SK-N-SH treated with all-trans-retinoic acid at 6 μM for 48 hours (cell line): ENCODE results near the gene MID1IP1.

Experiments
- ATAC-seq: fragments of 200-7000 bp; cut with Tn5 transposase; 3 replicates; pipeline ENCODE4 v1.9.1; 2020; ENCODE audit warnings: mild to moderate bottlenecking, moderate library complexity
- CREB5 ChIP-seq: fragments of 250-450 bp; sonication (Bioruptor Pico); IDR thresholded peaks from 2 replicates; pipeline ENCODE4 v1.5.1; 2020; ENCODE audit warnings: low read depth, mild to moderate bottlenecking, moderate library complexity
- CSDC2 ChIP-seq: fragments of 250-450 bp; sonication (Bioruptor Pico); IDR thresholded peaks from 2 replicates; pipeline ENCODE4 v1.5.0; 2020; ENCODE audit warnings: mild to moderate bottlenecking, moderate library complexity
- ISL1 ChIP-seq: fragments of 250-450 bp; sonication (Bioruptor Pico); IDR thresholded peaks from 2 replicates; pipeline ENCODE4 v2.1.2; 2022; ENCODE audit warnings: mild to moderate bottlenecking, moderate library complexity
- PATZ1 ChIP-seq: fragments of 250-450 bp; sonication (Bioruptor Pico); IDR thresholded peaks from 2 replicates; pipeline ENCODE4 v1.8.0; 2020; ENCODE audit warnings: mild to moderate bottlenecking, moderate library complexity, borderline replicate concordance
- POU6F1 ChIP-seq: fragments of 250-450 bp; sonication (Bioruptor Pico); IDR thresholded peaks from 2 replicates; pipeline ENCODE4 v1.8.0; 2021; ENCODE audit warnings: low read depth, mild to moderate bottlenecking, moderate library complexity, borderline replicate concordance
- TCF4 ChIP-seq: fragments of 250-450 bp; sonication (Bioruptor Pico); IDR thresholded peaks from 2 replicates; pipeline ENCODE4 v1.8.0; 2021; ENCODE audit warnings: mild to moderate bottlenecking, moderate library complexity, borderline replicate concordance
- TSHZ2 ChIP-seq: fragments of 250-450 bp; sonication (Bioruptor Pico); IDR thresholded peaks from 2 replicates; pipeline ENCODE4 v1.5.0; 2020; ENCODE audit warnings: mild to moderate bottlenecking, moderate library complexity
- ZFP3 ChIP-seq: fragments of 250-450 bp; sonication (Bioruptor Pico); IDR thresholded peaks from 2 replicates; pipeline ENCODE4 v1.5.0; 2020; ENCODE audit warnings: mild to moderate bottlenecking, moderate library complexity
- ZNF565 ChIP-seq: fragments of 450-650 bp; formaldehyde crosslinking; conservative IDR thresholded peaks from 2 replicates; pipeline ENCODE4 v1.5.0; 2020; ENCODE audit warnings: low read depth, mild to moderate bottlenecking, moderate library complexity
- ZNF8 ChIP-seq: fragments of 450-650 bp; formaldehyde crosslinking; IDR thresholded peaks from 2 replicates; pipeline ENCODE4 v1.5.0; 2020; ENCODE audit warnings: mild to moderate bottlenecking, moderate library complexity

MID1IP1 gene

GRCh38 chrX:38850807-38851544 lies 49.7 kb downstream of the MID1IP1 start:
- ATAC-seq, result no peak
- TF ChIP-seq POU6F1 (CRISPR knock-in tag) (no peak), TSHZ2 (CRISPR knock-in tag) (no peak), CREB5 (CRISPR knock-in tag) (no peak)

- ATAC-seq, result no peak
- TF ChIP-seq ISL1 (CRISPR knock-in tag) (no peak), CSDC2 (CRISPR knock-in tag) (no peak), PATZ1 (CRISPR knock-in tag) (no peak), TCF4 (CRISPR knock-in tag) (no peak), TSHZ2 (CRISPR knock-in tag) (no peak), ZNF565 (CRISPR knock-in tag) (no peak), ZFP3 (no peak), ZNF8 (CRISPR knock-in tag) (no peak)
Observed at GRCh38 chrX:38854305-38854704, 53.0 kb downstream of the MID1IP1 start.
